Cardiac muscle cell (in vitro differentiated cells and primary cell): ENCODE measurements around the gene WASF1. TPM values are rescaled to one million over a fixed set of nuclear protein-coding genes. Genes with fewer than 3 reads are reported as not detected.
A peak's percentile ranks its signal among the peaks of the same experiment; 100 is the strongest.
"Not testable (repeated sequence)": the region's sequence is repeated elsewhere in the genome, so short reads cannot be mapped to it uniquely, and the experiment has no call there.

Source experiments
- DNase-seq, 2 donors: peaks; one replicate each; pipeline versions ENCODE4 v3.0.0 to v3.0.0-alpha.2; 2010 to 2017; ENCODE audit warnings: low read depth in 1 of 2, low spot score in 1 of 2
- H3K27ac ChIP-seq: fragments of 200-600 bp; sonication (generic); 2 replicates; pipeline ENCODE4 v1.5.1; 2016
- H3K27me3 ChIP-seq: fragments of 200-600 bp; sonication (generic); 2 replicates; pipeline ENCODE4 v1.6.0; 2016; ENCODE audit warnings: control low read depth
- H3K36me3 ChIP-seq: fragments of 200-600 bp; sonication (generic); 2 replicates; pipeline ENCODE4 v1.5.1; 2016; ENCODE audit warnings: control low read depth
- H3K4me1 ChIP-seq: fragments of 200-600 bp; sonication (generic); 2 replicates; pipeline ENCODE4 v1.8.1; 2017; ENCODE audit warnings: low read depth, mild to moderate bottlenecking, mixed run types
- H3K4me3 ChIP-seq: fragments of 200-600 bp; sonication (generic); 2 replicates; pipeline ENCODE4 v1.5.1; 2016; ENCODE audit warnings: mild to moderate bottlenecking
- H3K9me3 ChIP-seq: fragments of 200-600 bp; sonication (generic); 2 replicates; pipeline ENCODE4 v1.5.1; 2017; ENCODE audit warnings: low read depth, mild to moderate bottlenecking, control low read depth
- CTCF ChIP-seq: IDR thresholded peaks from 2 replicates; pipeline ENCODE4 v1.5.1; 2012; ENCODE audit warnings: low read depth, mild to moderate bottlenecking, low read length
- polyA plus RNA-seq: library from polyadenylated mRNA; unstranded; fragments of >200 nt; fragmentation: Nextera tagmentation; extraction: Ambion mirVana; gene quantifications from 2 replicates; pipeline ENCODE4 v1.2.1, GENCODE V29; 2016
- total RNA-seq: library from RNA; depleted of rRNA; stranded (reverse); fragments of >200 nt; gene quantifications from 2 replicates; pipeline ENCODE4 v1.2.3, GENCODE V29; 2016

Gene WASF1
- total and polyA plus RNA-seq, 2 experiments from 2014 or later: 46.3 to 70.9 TPM

DNA sequence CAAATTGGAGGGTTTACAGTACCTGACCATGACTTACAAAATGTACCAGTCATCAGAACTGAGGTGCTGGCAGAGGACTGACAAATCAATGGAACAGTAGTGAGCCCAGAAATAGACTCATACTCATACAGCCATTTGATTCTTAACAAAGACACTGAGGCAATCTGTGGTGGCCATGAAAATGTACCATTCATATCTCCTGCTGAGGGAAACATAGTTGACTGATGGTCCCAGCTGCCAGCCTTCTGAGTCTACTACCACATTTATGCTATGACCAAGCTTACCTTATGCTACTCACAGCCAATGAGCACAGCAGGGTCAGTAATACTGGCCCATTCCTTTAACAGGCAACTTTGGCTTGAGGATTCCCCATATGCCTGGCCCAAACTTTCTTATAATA lies 88.6 kb downstream of the WASF1 start:
- TF ChIP-seq CTCF: no peak
- DNase-seq: no peak
- no peak overlapping the region for H3K4me3 ChIP-seq
- peaks cover 7% of the 10 kb centered on the region for H3K4me1 ChIP-seq
- no peak overlapping the region for H3K27ac ChIP-seq
- H3K36me3 ChIP-seq: no peaks in the 10 kb centered on the region
- no peaks in the 10 kb centered on the region for H3K27me3 ChIP-seq
- no peaks in the 10 kb centered on the region for H3K9me3 ChIP-seq

GRCh38 chr6:110089323-110089722 lies 90.1 kb downstream of the WASF1 start:
- no peaks in the 10 kb centered on the region for H3K27me3 ChIP-seq
- no peak overlapping the region for H3K27ac ChIP-seq
- TF ChIP-seq CTCF: no peak
- no peaks in the 10 kb centered on the region for H3K9me3 ChIP-seq
- H3K4me1 ChIP-seq: no peaks in the 10 kb centered on the region
- H3K4me3 ChIP-seq: no peak overlapping the region
- H3K36me3 ChIP-seq: no peaks in the 10 kb centered on the region
- DNase-seq: no peak

- no peak for DNase-seq
- Histone ChIP-seq H3K27me3 (no peaks in the 10 kb centered on the region), H3K4me3 (no peak overlapping the region), H3K4me1 (peaks cover 5% of the 10 kb centered on the region), H3K27ac (no peak overlapping the region), H3K36me3 (no peaks in the 10 kb centered on the region), H3K9me3 (no peaks in the 10 kb centered on the region)
- TF ChIP-seq CTCF: no peak
These were observed 94.2 kb downstream of the WASF1 start for GRCh38 chr6:110085285-110085684.

DNA sequence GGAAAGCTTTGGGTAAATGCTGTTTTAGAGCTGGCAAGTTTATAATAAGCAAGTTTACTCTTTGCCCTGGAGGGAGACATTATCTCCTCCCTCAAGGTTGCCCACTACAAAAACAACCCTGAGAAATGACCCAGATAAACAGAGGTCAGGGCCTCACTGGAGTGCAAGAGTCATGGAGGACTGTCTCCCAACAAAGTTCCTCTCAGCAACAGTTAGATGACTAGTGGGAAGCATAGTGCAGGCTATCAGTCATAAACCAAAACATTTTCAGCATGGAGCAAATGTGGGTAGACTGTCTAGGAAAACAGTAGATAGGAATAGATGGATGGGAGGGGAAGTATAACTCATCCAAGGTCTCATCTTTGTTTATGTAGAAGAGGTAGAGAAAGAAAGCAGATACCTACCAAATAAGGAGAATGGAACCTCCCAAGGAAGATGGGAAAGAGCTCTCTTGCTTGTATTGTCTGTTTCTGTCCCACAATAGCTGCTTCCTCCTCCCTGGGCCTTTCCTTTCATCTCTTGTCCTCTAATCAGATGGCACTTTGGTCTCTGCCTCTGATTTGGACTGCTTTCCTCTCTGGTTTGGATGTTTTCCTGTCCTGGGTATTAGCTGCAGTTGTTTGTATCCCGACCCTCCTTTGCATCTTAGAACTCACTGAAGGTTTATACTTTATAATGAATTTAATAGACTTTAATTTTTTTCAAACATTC lies 95.4 kb downstream of the WASF1 start:
- Histone ChIP-seq H3K36me3 (no peaks in the 10 kb centered on the region), H3K27ac (peak overlapping the region; percentile 51)
- no peak for DNase-seq

GRCh38 chr6:110075406-110075805 lies 104.1 kb downstream of the WASF1 start:
- Histone ChIP-seq H3K4me1 (peaks cover 7% of the 10 kb centered on the region), H3K4me3 (no peak overlapping the region), H3K36me3 (no peaks in the 10 kb centered on the region), H3K27ac (no peak overlapping the region), H3K27me3 (no peaks in the 10 kb centered on the region), H3K9me3 (no peaks in the 10 kb centered on the region)
- no peak for TF ChIP-seq CTCF
- DNase-seq: peak in 1 of 2 donors; percentile 54

More for the DNA sequence above, 95.4 kb downstream of the WASF1 start:
- Histone ChIP-seq H3K27me3 (no peaks in the 10 kb centered on the region), H3K4me3 (no peak overlapping the region), H3K4me1 (peaks cover 5% of the 10 kb centered on the region), H3K9me3 (no peaks in the 10 kb centered on the region)
- no peak for TF ChIP-seq CTCF

GRCh38 chr6:110073474-110073873 lies 106.0 kb downstream of the WASF1 start:
- H3K9me3 ChIP-seq, H3K27ac ChIP-seq, H3K36me3 ChIP-seq, H3K27me3 ChIP-seq, DNase-seq, H3K4me3 ChIP-seq: not testable (repeated sequence)
- peaks cover 26% of the 10 kb centered on the region for H3K4me1 ChIP-seq
